Gastroesophageal sphincter (tissue), 3 donors: ENCODE measurements around the gene SULT1A1.
"Not testable (repeated sequence)": the region's sequence is repeated elsewhere in the genome, so short reads cannot be mapped to it uniquely, and the experiment has no call there.

Experiments
- CTCF ChIP-seq, 4 experiments: fragments of 200-600 bp in 2 of 4; fragments of 450-650 bp in 2 of 4; sonication (generic) in 1 of 4; IDR thresholded peaks; one replicate each; pipeline ENCODE4 v1.5.1; 2017 to 2019; ENCODE audit warnings: antibody characterized with exemption in 4 of 4, mild to moderate bottlenecking in 2 of 4, moderate library complexity in 2 of 4
- POLR2AphosphoS5 ChIP-seq: sonication (generic); formaldehyde crosslinking; IDR thresholded peaks from one replicate; pipeline ENCODE4 v1.6.1; 2017; ENCODE audit warnings: antibody characterized with exemption

DNA sequence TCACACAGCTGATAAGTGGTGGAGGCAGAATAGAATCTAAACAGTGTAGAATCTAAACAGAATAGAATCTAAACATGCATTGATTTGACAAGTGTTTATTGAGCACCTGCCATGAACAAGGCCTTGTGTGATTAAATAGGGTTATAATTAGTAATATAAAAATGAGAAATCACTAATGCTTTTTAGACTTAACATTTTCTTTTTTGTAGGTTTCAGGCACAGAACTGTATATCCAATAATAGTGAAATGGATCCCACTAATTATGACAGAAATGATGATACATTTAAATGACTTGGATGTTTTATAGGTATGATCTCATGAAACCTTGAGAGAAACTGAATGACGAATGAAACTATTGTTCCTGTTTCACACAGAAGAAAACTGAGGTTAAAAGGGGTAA is 27.9 kb upstream of the SULT1A1 start, which contains the start of gene NPIPB8:
- not testable (repeated sequence) for TF ChIP-seq CTCF (IDR thresholded peaks at IDR 0.05); POLR2AphosphoS5
